ENCODE measurements around the gene TMEM151B. TPM values are rescaled to one million over a fixed set of nuclear protein-coding genes. Genes with fewer than 3 reads are reported as not detected.

Gene TMEM151B
- total and polyA plus RNA-seq, 11 donors: 0.21 to 5.3 (median 0.45) TPM; not detected in 4

DNA sequence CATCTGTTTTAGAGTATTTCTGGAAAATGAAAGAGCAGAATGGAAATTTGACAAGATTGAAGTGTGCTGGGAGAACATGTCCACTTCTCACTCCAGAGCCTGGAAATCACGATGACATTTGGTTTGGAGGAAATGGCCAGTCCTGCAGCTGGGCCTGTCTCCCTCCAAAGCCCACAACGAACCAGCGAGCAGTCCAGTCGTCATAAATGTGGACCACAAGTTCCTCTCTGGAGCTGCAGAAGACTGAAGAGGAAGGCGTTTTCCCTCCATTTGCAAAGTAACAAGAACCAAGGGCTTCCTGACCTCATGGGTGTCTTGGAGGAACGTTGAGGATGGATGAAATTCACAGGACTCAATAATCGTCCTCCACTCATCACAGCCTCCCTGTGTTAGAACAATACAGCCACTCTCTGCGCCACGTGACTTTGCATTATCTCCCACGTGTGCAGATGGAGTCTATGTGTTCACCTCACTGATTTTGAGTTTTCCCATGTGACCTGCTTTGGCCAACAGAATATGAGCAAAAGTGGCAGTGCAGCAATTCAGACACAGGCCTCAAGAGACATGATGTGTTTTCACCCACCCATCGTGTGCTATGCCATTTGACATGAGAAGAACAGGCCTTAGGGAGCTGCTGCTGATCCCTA lies 63.1 kb downstream of the TMEM151B start:
- Histone ChIP-seq H3K27ac (no peak overlapping the region), H3K4me3 (no peak overlapping the region), H3K27me3 (peaks cover 0 to 36% (median 10%) of the 10 kb centered on the region in 9 donors), H3K36me3 (no peaks in the 10 kb centered on the region), H3K4me1 (no peaks in the 10 kb centered on the region), H3K9me3 (no peaks in the 10 kb centered on the region)
- intact Hi-C loops (cut with DNase I): loop anchor here in 5 of 10 donors (10.0 kb wide), 4 partner anchors 159 to 229 kb away; partner anchors contain the start of gene CAPN11 (in 1 of the 5)
- TF ChIP-seq POLR2A (IDR thresholded peaks at IDR 0.05): no peak
- no peak for TF ChIP-seq CTCF (IDR thresholded peaks at IDR 0.05)
- DNase-seq: no peak
- 73 to 79% (median 77%) methylated on average over 11 of the region's 11 CpGs for WGBS, 4 donors
- ATAC-seq: peak in 2 of 4 donors; percentile 15 to 59

DNA sequence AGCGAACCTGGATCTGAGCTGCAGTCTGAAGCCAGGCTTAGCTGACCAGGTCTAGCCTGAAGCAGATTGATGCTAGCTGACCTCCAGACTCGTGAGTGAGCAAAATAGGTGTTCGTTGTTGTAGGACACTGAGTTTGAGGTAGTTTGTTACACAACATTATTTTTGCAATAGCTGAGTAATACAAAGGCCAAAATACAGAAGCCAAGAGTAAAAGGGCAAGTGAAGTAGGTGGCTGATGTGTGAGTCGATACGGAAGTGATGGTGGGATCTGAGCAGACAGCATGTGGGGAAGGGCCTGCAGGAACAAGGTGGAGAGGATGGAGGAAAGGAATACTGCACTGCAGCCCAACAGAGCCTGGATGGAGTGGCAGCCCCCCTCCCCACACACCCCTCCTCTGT lies 63.7 kb downstream of the TMEM151B start:
- Histone ChIP-seq H3K27ac (no peak overlapping the region), H3K36me3 (no peaks in the 10 kb centered on the region), H3K4me1 (peaks cover 0 to 3% (median 0%) of the 10 kb centered on the region in 12 donors), H3K4me3 (no peak overlapping the region), H3K27me3 (peaks cover 0 to 36% (median 10%) of the 10 kb centered on the region in 9 donors), H3K9me3 (no peaks in the 10 kb centered on the region)
- TF ChIP-seq CTCF (IDR thresholded peaks at IDR 0.05) (no peak), POLR2A (IDR thresholded peaks at IDR 0.05) (no peak)
- WGBS, 4 donors: 86 to 89% (median 87%) methylated on average over 5 of the region's 5 CpGs
- ATAC-seq: no peak
- DNase-seq: no peak
- intact Hi-C loops (cut with DNase I): loop anchor here in 5 of 10 donors (10.0 kb wide), 4 partner anchors 159 to 229 kb away; partner anchors contain the start of gene CAPN11 (in 1 of the 5)

DNA sequence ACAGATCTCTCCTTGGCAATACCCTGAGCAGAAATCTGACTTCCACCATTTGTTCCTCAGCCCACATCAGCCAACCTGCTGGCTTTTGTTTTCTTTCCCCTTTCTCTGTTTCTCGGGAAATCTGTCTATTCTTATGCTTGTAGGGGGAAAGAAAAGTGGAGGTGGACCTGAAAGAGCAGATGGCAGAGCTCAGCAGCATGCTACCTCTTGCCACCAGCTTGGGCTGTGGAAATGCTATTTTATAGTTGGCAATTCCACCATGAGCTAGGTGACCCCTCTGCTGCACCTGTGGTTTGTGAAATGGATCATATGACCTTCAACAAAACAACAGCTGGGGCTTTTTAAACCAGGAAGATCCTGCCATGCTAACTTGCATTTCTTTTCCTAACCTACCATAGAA lies 65.4 kb downstream of the TMEM151B start:
- intact Hi-C loops (cut with DNase I): loop anchor here in 9 of 10 donors (2.0 to 10.0 kb wide), 9 partner anchors 67 to 238 kb away; partner anchors contain the start of genes CAPN11 (in 1 of the 9) and NFKBIE (in 1 of the 9)
- no peaks in the 10 kb centered on the region for H3K9me3 ChIP-seq
- H3K27me3 ChIP-seq: peaks cover 0 to 20% (median 4%) of the 10 kb centered on the region in 9 donors
- WGBS, 4 donors: 40 to 63% (median 46%) methylated on average over 1 of the region's 1 CpG
- no peak for TF ChIP-seq POLR2A (IDR thresholded peaks at IDR 0.05)
- TF ChIP-seq CTCF (IDR thresholded peaks at IDR 0.05): no peak
- H3K4me1 ChIP-seq: peaks cover 0 to 3% (median 0%) of the 10 kb centered on the region in 12 donors
- H3K36me3 ChIP-seq: no peaks in the 10 kb centered on the region
- ATAC-seq (no peak), DNase-seq (no peak)
- H3K27ac ChIP-seq: no peak overlapping the region
- no peak overlapping the region for H3K4me3 ChIP-seq
